GM21515 (cell line): ENCODE measurements around the gene PRKACA.

Experiments used
- ATAC-seq: cut with Tn5 transposase; IDR thresholded peaks from one replicate; pipeline ENCODE4 v1.9.1; 2021; ENCODE audit not compliant: unreplicated experiment

Gene PRKACA

GRCh38 chr19:14118165-14119051 is 846 bp upstream of the PRKACA start:
- ATAC-seq: no peak

DNA sequence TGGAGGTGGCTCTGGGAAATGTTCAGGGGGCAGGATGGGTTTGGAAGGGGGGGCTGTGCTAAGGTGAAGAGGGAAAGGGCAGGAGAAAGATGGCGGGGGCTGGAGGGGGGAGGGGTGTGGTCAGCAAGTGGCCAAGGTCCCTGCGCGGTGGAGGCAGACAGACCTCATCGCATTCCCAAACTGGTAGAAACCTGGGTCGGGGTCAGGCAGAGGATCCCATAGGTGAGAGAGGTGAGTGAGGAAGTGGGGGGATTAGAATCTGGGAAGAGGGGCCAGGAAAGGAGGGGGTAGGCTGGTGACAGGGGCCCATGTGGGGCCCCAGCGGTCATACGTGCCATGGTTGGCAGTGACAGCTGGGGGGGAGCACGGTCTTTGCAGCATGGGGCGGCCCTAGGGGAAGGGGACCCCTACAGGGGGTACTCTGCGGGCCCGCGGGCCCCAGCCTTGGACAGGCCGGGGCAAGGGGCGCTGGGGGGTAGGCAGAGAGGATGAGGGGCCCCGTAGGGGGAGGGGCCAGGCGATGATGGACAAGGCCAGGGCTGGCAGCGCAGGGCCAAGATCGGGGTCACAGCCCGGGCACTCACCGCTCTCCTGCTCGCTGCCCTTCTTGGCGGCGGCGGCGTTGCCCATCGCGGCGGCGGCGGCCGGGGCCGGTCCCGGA is 514 bp downstream of the PRKACA start:
- no peak for ATAC-seq

DNA sequence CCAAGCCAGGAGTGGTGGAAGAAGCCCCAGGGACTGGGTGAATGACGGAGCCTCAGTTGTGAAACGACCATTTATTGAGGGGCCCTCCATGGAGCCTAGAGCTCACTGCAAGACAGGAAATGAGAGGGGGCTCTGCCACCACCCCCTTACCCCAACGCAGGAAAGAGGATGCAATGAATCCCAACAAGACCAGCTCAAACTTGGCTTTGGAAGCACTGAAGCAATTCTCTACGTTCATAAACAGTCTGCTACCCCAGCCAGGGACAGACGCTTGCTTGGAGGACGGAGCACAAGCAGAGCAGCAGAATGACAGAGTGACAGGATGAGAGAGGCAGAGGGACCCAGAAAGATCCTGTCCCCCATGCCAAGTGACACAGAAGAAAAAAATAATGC is 1.0 kb downstream of the PRKACA start:
- ATAC-seq: no peak

DNA sequence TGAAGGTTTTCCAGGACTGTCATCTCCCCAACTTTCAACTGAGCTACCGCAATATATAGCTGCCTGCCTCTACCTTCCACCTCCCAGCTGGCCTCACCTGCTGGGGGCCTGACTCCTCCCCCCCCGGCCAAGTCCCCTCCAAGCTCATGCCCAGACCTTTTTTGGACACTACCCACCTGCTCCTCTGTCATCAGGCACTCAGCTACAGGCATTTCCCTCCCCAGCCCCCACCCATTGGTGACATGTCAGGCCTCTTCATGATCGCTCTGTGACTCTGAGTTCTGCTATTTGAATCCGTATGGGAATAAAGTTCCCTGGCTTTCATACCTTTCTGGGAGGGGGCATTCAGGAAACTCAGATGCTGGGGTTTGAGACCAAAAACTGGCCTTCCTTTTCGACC is 1.8 kb downstream of the PRKACA start:
- no peak for ATAC-seq

GRCh38 chr19:14114854-14115253 is 2.7 kb downstream of the PRKACA start:
- ATAC-seq: no peak

GRCh38 chr19:14114439-14114838 is 3.1 kb downstream of the PRKACA start:
- ATAC-seq: no peak

DNA sequence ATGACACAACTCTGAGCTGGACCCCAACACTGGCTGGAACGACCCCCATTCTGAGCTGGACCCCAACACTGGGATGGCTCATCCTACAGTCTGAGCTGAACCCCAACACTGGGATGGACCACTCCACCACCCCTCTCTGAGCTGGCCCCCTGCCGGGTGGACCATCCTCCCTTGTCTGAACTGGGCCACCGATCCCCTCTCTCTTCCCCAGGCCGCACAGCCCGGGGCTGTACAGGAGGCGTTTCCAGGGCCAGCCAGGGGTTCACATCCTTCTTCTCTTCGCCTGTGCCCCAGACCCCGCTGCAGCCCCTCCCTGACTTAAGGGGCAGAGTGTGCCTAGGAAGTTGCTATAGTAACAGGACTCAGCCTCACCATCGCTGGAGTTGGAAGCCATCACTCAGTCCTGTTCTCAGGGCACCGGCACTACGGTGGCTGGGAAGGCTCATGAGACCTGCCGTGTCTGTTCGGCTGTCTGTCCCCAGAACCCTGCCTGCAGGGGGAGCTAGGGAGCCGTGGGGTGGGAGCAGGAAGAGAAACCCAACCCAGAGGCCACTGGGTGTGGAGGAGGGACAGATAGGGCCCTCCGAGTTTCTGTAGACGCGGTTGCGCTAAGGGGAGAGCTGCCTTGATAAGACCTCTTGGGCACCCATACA is 3.7 kb downstream of the PRKACA start:
- ATAC-seq: no peak

DNA sequence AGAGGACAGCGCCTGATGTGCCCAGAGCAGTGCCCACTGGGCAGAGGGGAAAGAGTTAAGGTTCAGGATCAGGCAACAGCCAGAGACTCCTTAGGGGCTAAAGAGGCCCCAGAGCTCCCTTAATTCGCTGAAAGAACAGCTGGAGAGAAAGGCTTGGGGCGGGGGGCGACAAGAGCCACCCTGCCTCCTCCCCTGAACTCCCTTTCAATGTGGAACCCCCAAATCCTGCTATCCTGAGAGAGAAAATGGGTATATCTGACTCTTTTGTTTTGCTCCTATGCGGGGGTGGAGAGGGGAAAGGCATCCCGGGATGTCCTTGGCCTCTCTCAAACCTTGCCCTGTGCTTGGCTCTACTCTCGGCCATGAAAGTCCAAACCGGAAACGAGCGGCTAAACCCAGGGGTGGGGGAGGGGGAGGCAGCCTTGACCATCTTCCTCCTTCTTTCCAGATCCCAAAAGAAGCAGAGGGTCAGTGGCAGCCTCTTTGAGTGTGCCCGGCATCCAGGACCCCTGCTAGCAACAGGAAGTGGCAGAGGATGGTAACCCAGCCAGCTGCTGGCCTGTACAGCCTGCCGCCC is 4.7 kb downstream of the PRKACA start:
- no peak for ATAC-seq

DNA sequence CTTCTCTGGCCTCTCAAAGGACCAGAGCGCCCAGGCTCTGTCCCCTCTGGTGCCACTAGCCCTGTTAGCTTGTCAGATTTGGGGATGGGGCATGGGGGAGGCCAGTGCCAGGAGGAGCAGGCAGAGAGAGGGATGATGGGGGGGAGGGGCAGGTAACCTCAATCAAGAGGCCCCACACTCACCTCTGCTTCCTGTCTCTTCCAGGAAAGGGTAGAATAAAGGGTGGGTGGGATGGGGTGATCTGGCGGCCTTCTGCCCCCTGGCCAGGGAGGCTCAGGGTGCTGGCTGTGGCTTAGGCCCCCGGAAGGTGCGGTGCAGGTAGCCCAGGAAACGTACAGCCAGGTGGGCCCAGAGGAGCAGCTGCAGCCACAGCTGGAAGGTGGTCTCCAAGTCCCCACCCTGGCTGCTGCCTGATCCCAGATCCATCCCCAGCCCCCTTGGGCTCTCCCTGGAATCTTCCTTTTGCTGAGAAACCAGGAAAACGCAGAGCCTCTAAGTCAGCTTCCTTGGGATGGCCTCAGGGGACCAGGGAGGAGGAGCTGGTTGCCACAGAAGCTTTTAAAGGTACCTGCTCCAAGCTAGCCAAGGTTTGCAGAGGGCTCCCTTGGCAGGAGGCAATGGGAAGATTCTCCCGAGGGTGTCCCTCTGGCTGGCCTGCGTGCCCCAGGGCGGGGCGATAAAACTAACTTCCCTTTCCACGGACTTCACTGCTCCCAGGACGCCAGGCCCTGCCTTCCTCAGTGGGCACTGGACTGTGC is 5.3 kb downstream of the PRKACA start:
- ATAC-seq: no peak

DNA sequence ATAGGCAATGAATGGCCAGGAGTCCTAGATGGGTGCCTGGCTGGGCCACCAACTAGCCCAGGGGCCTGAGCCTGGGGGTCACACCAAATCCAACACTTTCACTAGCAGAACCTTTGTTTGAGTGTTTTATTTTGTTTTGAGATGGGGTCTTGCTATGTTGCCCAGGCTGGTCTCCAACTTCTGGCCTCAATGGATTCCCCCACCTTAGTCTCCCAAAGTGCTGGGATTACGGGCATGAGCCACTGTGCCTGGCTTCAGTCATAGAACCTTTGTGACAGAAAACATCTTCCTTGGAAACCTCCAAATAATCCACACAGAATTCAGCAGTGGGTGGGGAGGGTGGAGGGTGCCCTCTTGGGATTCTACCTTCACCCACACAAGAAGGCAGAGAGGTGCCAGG is 6.1 kb downstream of the PRKACA start:
- ATAC-seq: no peak

- ATAC-seq: no peak
Measured at GRCh38 chr19:14110650-14111049, 6.9 kb downstream of the PRKACA start.

DNA sequence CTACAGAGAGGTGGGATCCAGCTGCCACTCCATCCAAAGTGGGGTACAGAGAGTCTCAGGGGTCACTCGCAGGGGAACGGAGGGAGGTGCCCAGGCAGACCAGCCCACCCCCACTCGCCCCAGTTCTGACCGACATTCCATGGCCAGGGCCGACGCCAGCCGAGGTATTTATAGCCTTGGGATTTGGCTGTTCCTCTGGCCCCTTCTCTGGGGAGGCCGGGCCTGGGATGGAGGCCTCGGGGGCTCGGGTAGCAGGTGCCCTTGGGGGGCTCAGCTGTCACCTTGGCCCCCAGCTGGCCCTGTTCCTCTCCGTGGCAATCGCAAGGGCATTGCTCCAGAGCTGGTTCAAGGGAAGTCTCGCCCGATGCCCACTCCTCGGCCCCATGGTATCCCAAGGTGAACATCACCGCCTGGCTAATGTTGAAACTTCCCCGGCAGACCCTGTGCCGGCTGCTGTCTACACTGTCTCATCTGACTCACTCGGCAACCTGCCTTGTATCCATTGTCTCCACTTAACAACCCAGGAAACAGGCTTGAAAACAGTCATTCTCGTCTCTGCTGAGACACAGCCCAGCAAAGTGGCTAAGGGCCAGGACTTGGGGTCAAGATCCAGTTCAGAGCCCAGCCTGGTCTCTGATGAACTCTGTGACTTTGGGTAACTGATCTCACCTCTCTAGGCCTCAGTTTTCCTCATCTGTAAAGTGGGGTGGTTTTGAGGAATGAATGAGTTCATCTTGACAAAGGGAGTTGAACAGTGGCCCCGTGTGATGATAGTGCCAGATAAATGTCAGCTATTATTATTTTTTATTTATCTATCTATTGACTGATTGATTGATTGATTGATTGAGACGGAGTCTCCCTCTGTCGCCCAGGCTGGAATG is 9.7 kb downstream of the PRKACA start:
- no peak for ATAC-seq

DNA sequence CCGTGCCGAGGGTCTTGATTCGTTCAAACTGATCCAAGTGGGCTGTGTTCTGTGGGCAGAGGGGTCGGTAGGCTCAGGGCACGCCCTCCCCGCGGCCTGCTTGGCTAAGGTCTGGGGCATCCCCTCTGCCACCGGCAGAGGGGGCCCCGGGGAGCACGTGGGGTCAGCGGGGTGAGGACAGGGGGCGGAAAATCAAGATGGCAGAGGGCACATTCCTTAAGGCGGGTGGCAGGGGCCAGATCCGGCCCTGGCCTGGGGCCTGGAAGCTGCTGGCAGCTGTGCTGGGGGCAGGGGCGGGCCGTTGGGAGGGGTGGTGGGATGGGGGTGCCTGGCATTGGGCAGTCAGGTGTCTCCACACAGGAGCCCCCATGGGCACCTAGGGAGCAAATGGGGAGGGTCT is 10.7 kb downstream of the PRKACA start:
- ATAC-seq: no peak

GRCh38 chr19:14105680-14106079 is 11.9 kb downstream of the PRKACA start:
- ATAC-seq: no peak

DNA sequence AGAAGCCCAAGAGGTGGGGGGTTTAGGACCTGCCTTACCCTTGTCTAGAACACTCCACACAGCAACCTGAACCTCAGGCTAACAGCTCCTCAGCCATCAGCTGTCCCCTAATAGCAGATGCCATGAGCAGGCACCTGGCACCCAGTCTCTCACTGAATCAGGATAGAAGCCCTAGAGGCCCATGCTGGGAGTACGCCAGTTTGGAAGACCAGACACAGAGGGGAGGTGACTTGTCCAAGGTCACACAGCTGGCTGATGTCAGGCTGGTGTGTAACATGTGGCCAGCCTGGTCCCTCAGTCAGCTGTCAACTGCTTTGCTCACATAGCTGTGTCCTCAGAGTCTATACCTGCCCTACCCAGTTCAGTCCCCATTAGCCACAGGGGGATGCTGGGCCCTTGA is 14.3 kb downstream of the PRKACA start:
- ATAC-seq: no peak

DNA sequence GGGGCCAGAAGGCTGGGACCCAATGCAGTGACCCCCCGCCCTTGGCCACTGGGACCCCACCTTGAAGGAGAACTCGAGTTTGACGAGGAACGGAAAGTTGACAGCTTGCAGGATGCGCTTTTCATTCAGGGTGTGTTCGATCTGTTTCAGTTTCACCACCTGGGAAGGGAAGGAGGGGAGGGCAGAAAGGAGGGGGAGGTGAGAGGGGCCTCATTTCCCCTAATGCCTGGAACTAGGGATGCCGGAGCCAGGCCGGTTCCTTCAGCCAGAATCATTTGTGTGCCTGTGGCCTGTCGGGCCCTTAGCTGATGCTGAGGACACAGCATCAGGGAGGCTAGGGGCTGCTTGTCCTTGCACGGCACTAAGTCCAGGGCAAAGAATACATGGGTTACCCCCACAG is 14.8 kb downstream of the PRKACA start:
- no peak for ATAC-seq

DNA sequence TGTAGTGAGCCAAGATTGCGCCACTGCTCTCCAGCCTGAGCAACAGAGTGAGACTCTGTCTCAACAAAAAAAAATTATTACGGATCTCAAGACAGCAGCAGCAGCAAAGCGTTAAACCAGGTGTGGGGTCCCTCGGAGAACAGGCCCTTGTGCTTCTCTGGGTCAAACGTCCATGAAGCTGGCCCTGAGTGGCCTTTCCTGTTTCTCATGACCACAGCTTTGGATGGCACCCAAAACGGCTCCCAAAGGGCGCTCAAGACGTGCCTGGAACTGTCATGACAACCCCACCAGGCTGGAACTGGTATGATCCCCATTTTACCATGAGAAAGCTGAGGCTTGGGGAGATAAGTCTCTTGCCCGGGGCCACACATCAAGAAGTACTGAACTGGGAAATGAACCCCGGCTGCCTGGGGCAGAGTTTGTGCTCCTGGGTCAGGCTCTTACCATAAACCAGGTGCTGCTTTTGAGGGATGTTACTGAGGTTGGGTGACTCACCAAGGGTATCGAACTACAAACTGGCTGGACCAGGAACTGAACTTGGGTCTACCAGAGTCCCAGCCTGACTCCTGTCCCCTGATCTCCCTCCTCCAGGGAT is 15.4 kb downstream of the PRKACA start:
- no peak for ATAC-seq

GRCh38 chr19:14101003-14101545 is 16.5 kb downstream of the PRKACA start:
- ATAC-seq: no peak

- ATAC-seq: no peak
Measured at GRCh38 chr19:14097532-14098151, 19.9 kb downstream of the PRKACA start.
